Mammary epithelial cell (primary cell): ENCODE measurements around the gene TEAD1.

Experiments used
- CTCF ChIP-seq, 2 donors: IDR thresholded peaks in 1 of 2; conservative IDR thresholded peaks in 1 of 2; 2 replicates each; pipeline ENCODE4 v1.5.1; 2011 to 2012; ENCODE audit warnings: inconsistent platforms in 2 of 2, low read length in 2 of 2, mild to moderate bottlenecking in 2 of 2, control low read depth in 1 of 2, low read depth in 1 of 2; ENCODE audit not compliant: insufficient read depth in 1 of 2; ENCODE audit errors: extremely low read depth in 1 of 2
- EZH2 ChIP-seq: IDR thresholded peaks from 2 replicates; pipeline ENCODE4 v1.6.1; 2012; ENCODE audit warnings: low read length, inconsistent platforms, borderline replicate concordance

- TF ChIP-seq CTCF (conservative IDR thresholded peaks at IDR 0.05 in 1 of 2, IDR thresholded peaks at IDR 0.05 in 1 of 2; ENCODE audit: extremely low read depth in 1 of 2, insufficient read depth in 1 of 2, low read depth in 1 of 2, low read length in 2 of 2) (no peak), EZH2 (no peak)
Observed at GRCh38 chr11:12705874-12706273, 31.7 kb downstream of the TEAD1 start.
